WERI-Rb-1 (cell line): ENCODE measurements around the gene BAK1.

Experiments
- DNase-seq: peaks from one replicate; pipeline ENCODE4 v3.0.0-alpha.2; 2020
- H3K27ac ChIP-seq: fragments of 250-450 bp; sonication (Bioruptor Pico); 2 replicates; pipeline ENCODE4 v1.5.1; 2020; ENCODE audit warnings: mild to moderate bottlenecking, moderate library complexity
- H3K27me3 ChIP-seq: fragments of 250-450 bp; sonication (Bioruptor Pico); 2 replicates; pipeline ENCODE4 v1.5.1; 2021; ENCODE audit warnings: mild to moderate bottlenecking, low read depth, moderate library complexity; ENCODE audit not compliant: insufficient read depth, severe bottlenecking
- H3K36me3 ChIP-seq: fragments of 250-450 bp; sonication (Bioruptor Pico); 2 replicates; pipeline ENCODE4 v1.5.1; 2020; ENCODE audit warnings: mild to moderate bottlenecking, moderate library complexity
- H3K4me3 ChIP-seq: 2 replicates; pipeline ENCODE4 v1.5.1; 2011; ENCODE audit warnings: low read depth, mild to moderate bottlenecking, control low read depth, low read length
- H3K9me3 ChIP-seq: fragments of 250-450 bp; sonication (Bioruptor Pico); 2 replicates; pipeline ENCODE4 v1.5.1; 2021; ENCODE audit warnings: mild to moderate bottlenecking, moderate library complexity; ENCODE audit not compliant: severe bottlenecking
- CTCF ChIP-seq: IDR thresholded peaks from 2 replicates; pipeline ENCODE4 v1.5.1; 2011; ENCODE audit warnings: low read depth, mild to moderate bottlenecking, control low read depth, inconsistent platforms, low read length

Gene BAK1

GRCh38 chr6:33619166-33619840, 39.2 kb upstream of the BAK1 start:
- no peaks in the 10 kb centered on the region for H3K27me3 ChIP-seq
- H3K9me3 ChIP-seq: no peaks in the 10 kb centered on the region
- 0 out of 2 replicates have a peak, but pooled peaks have one; percentile 22 for TF ChIP-seq CTCF
- H3K36me3 ChIP-seq: peaks cover 16% of the 10 kb centered on the region
- no peak for DNase-seq
- no peak overlapping the region for H3K4me3 ChIP-seq
- no peak overlapping the region for H3K27ac ChIP-seq

GRCh38 chr6:33616913-33617312, 36.8 kb upstream of the BAK1 start:
- no peak for DNase-seq
- Histone ChIP-seq H3K27me3 (no peaks in the 10 kb centered on the region), H3K4me3 (no peak overlapping the region), H3K9me3 (no peaks in the 10 kb centered on the region), H3K27ac (no peak overlapping the region), H3K36me3 (no peaks in the 10 kb centered on the region)
- TF ChIP-seq CTCF: no peak

GRCh38 chr6:33616113-33616512, 36.0 kb upstream of the BAK1 start:
- Histone ChIP-seq H3K36me3 (no peaks in the 10 kb centered on the region), H3K27me3 (no peaks in the 10 kb centered on the region), H3K4me3 (no peak overlapping the region), H3K27ac (no peak overlapping the region), H3K9me3 (no peaks in the 10 kb centered on the region)
- TF ChIP-seq CTCF: no peak
- no peak for DNase-seq

GRCh38 chr6:33613795-33614168, 33.7 kb upstream of the BAK1 start:
- Histone ChIP-seq H3K36me3 (no peaks in the 10 kb centered on the region), H3K27ac (peak overlapping the region; percentile 41), H3K9me3 (no peaks in the 10 kb centered on the region), H3K27me3 (no peaks in the 10 kb centered on the region), H3K4me3 (no peak overlapping the region)
- DNase-seq: peak; percentile 76
- TF ChIP-seq CTCF: no peak

GRCh38 chr6:33613146-33613794, 33.2 kb upstream of the BAK1 start:
- peak overlapping the region; percentile 41 for H3K27ac ChIP-seq
- H3K36me3 ChIP-seq: no peaks in the 10 kb centered on the region
- TF ChIP-seq CTCF: no peak
- no peaks in the 10 kb centered on the region for H3K27me3 ChIP-seq
- H3K9me3 ChIP-seq: no peaks in the 10 kb centered on the region
- DNase-seq: no peak
- no peak overlapping the region for H3K4me3 ChIP-seq
